Epithelial cell of esophagus (primary cell): Measurements from ENCODE around the gene DDX51.

Experiments used
- DNase-seq: peaks from one replicate; pipeline ENCODE4 v3.0.0; 2010; ENCODE audit warnings: low read depth
- H3K4me3 ChIP-seq: 2 replicates; pipeline ENCODE4 v1.5.1; 2011; ENCODE audit warnings: mild to moderate bottlenecking, low read length, control low read depth
- CTCF ChIP-seq: IDR thresholded peaks from 2 replicates; pipeline ENCODE4 v1.5.1; 2011; ENCODE audit warnings: low read depth, mild to moderate bottlenecking, low read length, control low read depth, inconsistent platforms; ENCODE audit not compliant: insufficient read depth; ENCODE audit errors: missing control alignments

DDX51 gene

GRCh38 chr12:132102297-132102696 lies 41.8 kb downstream of the DDX51 start:
- no peak for TF ChIP-seq CTCF
- no peak overlapping the region for H3K4me3 ChIP-seq
- no peak for DNase-seq

- DNase-seq: no peak
- H3K4me3 ChIP-seq: no peak overlapping the region
- no peak for TF ChIP-seq CTCF
These were observed 43.6 kb downstream of the DDX51 start for GRCh38 chr12:132100306-132101065.

GRCh38 chr12:132099739-132100138 lies 44.4 kb downstream of the DDX51 start:
- DNase-seq: no peak
- TF ChIP-seq CTCF: no peak
- H3K4me3 ChIP-seq: no peak overlapping the region

- no peak overlapping the region for H3K4me3 ChIP-seq
- TF ChIP-seq CTCF: no peak
- no peak for DNase-seq
These were observed 48.4 kb downstream of the DDX51 start for GRCh38 chr12:132095520-132096409.

GRCh38 chr12:132094269-132094891 lies 49.7 kb downstream of the DDX51 start:
- no peak for DNase-seq
- TF ChIP-seq CTCF: no peak
- no peak overlapping the region for H3K4me3 ChIP-seq

GRCh38 chr12:132089407-132089910 lies 54.7 kb downstream of the DDX51 start:
- no peak overlapping the region for H3K4me3 ChIP-seq
- no peak for DNase-seq
- no peak for TF ChIP-seq CTCF
